Left ventricle myocardium inferior (tissue), 1 donor: ENCODE measurements around the gene TBXAS1. TPM values are rescaled to one million over a fixed set of nuclear protein-coding genes. Genes with fewer than 3 reads are reported as not detected.

ENCODE experiments used
- DNase-seq: peaks from one replicate; pipeline ENCODE4 v3.0.0-alpha.2; 2020
- H3K27ac ChIP-seq: fragments of 200-600 bp; replicated peaks from 2 replicates; pipeline ENCODE4 v1.8.0; 2021
- H3K27me3 ChIP-seq: fragments of 200-600 bp; 2 replicates; pipeline ENCODE4 v1.8.0; 2021; ENCODE audit warnings: low read depth
- H3K36me3 ChIP-seq: fragments of 200-600 bp; 2 replicates; pipeline ENCODE4 v1.8.0; 2021
- H3K4me1 ChIP-seq: fragments of 200-600 bp; 2 replicates; pipeline ENCODE4 v1.8.0; 2021
- H3K4me3 ChIP-seq: fragments of 200-600 bp; 2 replicates; pipeline ENCODE4 v1.8.0; 2021; ENCODE audit warnings: mild to moderate bottlenecking, moderate library complexity
- H3K9me3 ChIP-seq: fragments of 200-600 bp; replicated peaks from 2 replicates; pipeline ENCODE4 v1.8.0; 2021
- CTCF ChIP-seq: fragments of 200-600 bp; IDR thresholded peaks from 2 replicates; pipeline ENCODE4 v1.8.0; 2021; ENCODE audit warnings: antibody characterized with exemption, mild to moderate bottlenecking, borderline replicate concordance
- intact Hi-C: fragments of 100-400 bp; cut with micrococcal nuclease; formaldehyde crosslinking; loops from one replicate; pipeline ENCODE4 v1.11.0; 2022
- total RNA-seq: library from RNA; stranded (reverse); fragmentation: NEBNext Ultra II Directional; extraction: Animal tissue kit (Norgen Biotek cat#: 25700); gene quantifications from one replicate; pipeline ENCODE4 v1.2.1, GENCODE V29; 2021
- donor health status: DM: no; HTN: yes; CAD: no; lungs with severe emphysema.

Gene TBXAS1
- total RNA-seq, 1 donor from 2014 or later = 3.9 TPM

DNA sequence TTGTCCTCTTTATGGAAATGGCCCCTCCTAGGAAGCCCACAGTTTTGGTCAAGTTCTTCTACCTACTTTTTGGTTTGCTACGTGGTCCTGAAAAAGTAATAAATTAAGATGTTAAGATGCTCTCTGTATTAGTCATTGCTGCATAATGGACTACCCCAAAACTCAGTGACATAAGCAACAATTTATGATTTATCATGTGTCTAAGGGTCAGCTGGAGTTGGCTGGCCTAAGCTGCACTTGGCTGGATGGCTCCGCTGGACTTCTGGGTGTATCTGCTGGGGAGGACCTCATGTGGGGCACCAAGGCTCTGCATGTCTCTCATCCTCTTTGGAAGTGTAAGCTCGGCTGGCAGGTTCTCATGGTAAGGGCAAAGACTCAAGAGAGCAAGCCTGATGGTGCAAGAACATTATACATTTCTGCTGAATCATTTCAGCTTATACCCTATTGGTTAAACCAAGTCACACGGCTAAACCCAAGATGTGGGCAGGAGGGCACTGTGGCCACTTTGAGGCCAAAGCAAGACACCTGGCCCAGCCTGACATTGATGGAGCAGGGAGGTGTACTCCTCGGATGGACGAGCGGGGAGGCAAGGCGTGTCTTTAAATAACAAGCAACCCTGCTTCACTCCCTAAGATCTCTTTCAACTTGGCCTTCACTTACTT is 47.7 kb downstream of the TBXAS1 start:
- H3K4me3 ChIP-seq = no peak overlapping the region
- H3K27ac ChIP-seq = no peak overlapping the region
- H3K9me3 ChIP-seq = no peaks in the 10 kb centered on the region
- no peak for DNase-seq
- H3K36me3 ChIP-seq = no peaks in the 10 kb centered on the region
- H3K27me3 ChIP-seq = no peaks in the 10 kb centered on the region
- TF ChIP-seq CTCF = no peak
- H3K4me1 ChIP-seq = peaks cover 28% of the 10 kb centered on the region
- intact Hi-C loops = no loop called here

- no peaks in the 10 kb centered on the region for H3K4me1 ChIP-seq
- H3K27ac ChIP-seq = no peak overlapping the region
- H3K4me3 ChIP-seq = no peak overlapping the region
- H3K36me3 ChIP-seq = no peaks in the 10 kb centered on the region
- no peaks in the 10 kb centered on the region for H3K27me3 ChIP-seq
- H3K9me3 ChIP-seq = no peaks in the 10 kb centered on the region
- intact Hi-C loops = no loop called here
- DNase-seq = no peak
- no peak for TF ChIP-seq CTCF
Measured at GRCh38 chr7:139883814-139884213, 54.8 kb downstream of the TBXAS1 start.

- Histone ChIP-seq H3K27me3 (no peaks in the 10 kb centered on the region), H3K36me3 (no peaks in the 10 kb centered on the region), H3K4me3 (no peak overlapping the region), H3K4me1 (no peaks in the 10 kb centered on the region), H3K9me3 (peaks cover 3% of the 10 kb centered on the region), H3K27ac (no peak overlapping the region)
- intact Hi-C loops = no loop called here
- no peak for DNase-seq
- TF ChIP-seq CTCF = no peak
Measured at GRCh38 chr7:139884441-139884840, 55.4 kb downstream of the TBXAS1 start.

- no peak overlapping the region for H3K27ac ChIP-seq
- no peaks in the 10 kb centered on the region for H3K36me3 ChIP-seq
- H3K27me3 ChIP-seq = no peaks in the 10 kb centered on the region
- peaks cover 5% of the 10 kb centered on the region for H3K9me3 ChIP-seq
- H3K4me1 ChIP-seq = no peaks in the 10 kb centered on the region
- intact Hi-C loops = no loop called here
- no peak overlapping the region for H3K4me3 ChIP-seq
- no peak for TF ChIP-seq CTCF
- DNase-seq = no peak
Measured at GRCh38 chr7:139885511-139885910, 56.4 kb downstream of the TBXAS1 start.

DNA sequence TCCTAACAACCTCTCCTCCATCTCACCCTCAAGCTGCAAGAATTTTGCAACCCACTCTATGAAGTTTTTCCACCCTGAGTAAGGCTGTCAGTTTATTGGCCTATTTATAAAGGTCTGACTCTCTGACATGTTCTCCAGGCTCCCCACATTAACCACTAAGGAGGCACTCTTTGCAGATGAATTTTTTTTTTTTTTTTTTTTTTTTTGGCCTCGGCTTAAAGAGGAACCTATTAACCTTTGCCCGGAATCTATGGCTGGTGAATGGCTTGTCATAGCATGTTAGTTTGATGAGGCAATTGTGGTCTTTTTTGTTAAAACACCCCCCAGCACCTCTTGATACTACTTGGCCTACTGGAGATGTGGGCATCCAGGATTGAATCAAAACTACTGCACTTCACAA is 57.1 kb downstream of the TBXAS1 start:
- no peak for DNase-seq
- TF ChIP-seq CTCF = no peak
- peaks cover 5% of the 10 kb centered on the region for H3K9me3 ChIP-seq
- intact Hi-C loops = no loop called here
- H3K27me3 ChIP-seq = no peaks in the 10 kb centered on the region
- no peak overlapping the region for H3K4me3 ChIP-seq
- H3K27ac ChIP-seq = no peak overlapping the region
- no peaks in the 10 kb centered on the region for H3K4me1 ChIP-seq
- no peaks in the 10 kb centered on the region for H3K36me3 ChIP-seq
